Hypothalamus (tissue), 51 donors: Measurements from ENCODE around the gene PLA2G4D.

Source experiments
- DNase-seq, 51 donors: peaks; one replicate each; lab custom pipeline; 2025; lab: John Stamatoyannopoulos, UW

PLA2G4D gene

DNA sequence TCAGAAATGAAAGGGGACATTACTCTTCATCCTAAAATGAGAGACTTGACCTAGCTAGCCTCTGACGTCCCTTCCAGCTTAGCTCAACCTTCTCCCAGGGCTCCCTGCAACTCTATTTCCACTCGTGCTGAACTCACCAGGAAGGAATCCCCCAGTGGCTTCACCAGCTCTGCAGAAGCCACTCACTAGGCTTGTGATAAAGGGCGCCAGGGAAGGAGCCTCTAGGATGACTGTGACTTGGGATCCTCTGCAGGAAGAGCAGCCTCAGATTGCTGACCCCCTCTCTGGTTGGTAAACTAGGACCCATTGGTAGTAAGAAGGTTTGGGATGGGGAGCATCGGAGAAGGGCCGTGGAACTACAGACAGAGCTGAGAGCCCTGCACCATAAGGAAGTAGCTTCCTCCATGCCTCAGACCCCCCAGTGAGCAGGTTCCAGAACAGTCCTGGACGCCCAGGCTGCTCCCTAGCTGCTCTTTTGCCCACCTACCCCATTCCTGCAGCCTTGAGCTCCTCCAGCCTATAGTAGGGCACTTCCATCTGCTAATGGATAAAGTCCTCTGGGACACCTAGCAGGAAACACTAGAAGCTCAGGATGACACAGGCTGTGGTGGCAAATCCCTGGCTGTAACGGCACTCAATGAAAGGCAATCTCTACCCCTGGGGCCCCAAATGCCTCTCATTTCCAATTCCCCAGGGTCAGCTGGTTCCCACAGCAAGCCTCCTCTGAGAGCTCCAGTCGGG lies 36.1 kb upstream of the PLA2G4D start:
- no peak for DNase-seq

- no peak for DNase-seq
Measured at GRCh38 chr15:42129364-42129763, 35.0 kb upstream of the PLA2G4D start.

GRCh38 chr15:42128476-42128875 lies 34.1 kb upstream of the PLA2G4D start:
- DNase-seq = no peak

DNA sequence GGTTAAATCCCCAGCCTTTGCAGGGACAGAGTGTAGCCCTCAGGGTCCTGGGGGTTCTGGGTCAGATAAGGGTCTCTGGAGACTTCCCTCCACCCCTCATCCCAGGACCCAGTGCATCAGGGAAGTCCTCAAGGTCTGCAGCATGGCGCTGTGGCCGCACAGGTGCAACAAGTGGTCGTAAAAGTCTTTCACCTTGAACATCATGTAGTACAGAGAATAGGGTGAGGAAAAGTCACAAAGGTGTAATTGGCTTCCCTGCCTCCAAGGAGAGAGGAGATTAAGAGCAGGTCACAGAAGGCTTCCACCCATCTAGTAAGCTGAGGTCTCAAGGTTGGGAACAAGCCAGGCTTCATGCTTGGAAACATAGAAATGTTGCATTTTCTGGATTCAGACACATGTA lies 29.2 kb upstream of the PLA2G4D start:
- DNase-seq = no peak

DNA sequence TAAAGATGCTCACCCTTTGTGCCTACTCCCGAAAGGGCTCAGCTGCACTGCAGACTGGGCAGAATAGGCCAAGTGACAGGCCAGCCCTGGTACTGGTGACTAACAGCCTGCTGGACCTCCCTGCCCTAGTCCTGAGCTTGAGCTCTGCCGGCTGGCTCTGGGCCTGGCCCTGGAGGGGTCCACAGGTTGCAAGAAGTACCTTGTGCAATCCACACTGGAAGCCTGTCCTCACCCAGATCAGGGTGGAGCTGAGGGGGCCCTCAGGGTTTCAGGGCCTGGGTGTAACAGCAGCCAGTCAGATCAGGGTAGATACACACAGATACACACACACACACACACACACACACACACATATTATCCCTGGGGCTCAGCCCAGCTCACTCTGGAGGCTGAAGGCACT lies 27.3 kb upstream of the PLA2G4D start:
- no peak for DNase-seq

DNA sequence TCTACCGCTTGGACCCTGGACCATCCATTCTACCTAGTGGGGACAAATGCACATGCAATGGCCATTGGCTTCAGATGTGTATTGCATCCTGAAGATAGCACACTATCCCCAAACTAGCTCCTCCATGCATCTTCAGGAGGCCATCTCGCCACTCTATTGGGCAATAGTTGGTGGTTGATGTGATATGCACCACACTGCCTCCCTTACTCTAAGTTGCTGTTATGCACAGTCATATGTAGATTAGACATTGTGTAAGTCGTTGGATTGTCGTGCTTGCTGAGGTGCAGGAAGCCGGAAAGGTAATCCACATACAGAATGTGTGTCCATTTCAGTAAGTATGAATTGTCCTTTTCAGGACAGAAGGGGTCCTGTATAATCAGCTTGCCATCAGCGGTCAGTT lies 26.7 kb upstream of the PLA2G4D start:
- no peak for DNase-seq

GRCh38 chr15:42120285-42120684 lies 25.9 kb upstream of the PLA2G4D start:
- DNase-seq = no peak

DNA sequence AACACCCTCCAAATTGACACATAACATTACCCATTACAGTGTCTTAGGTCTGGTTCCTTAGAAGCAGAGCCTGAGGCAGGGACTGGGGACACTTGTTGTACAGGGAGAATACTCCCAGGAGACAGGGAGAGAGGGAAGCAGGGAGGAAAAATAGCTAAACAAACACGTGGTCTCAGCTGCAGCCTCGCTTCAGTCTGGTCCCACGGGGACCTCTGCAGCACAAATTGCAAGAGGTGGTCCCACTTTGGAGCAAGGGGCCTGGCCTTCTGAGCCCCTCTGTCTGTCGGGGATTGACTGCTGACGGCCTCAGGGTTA lies 25.0 kb upstream of the PLA2G4D start:
- no peak for DNase-seq

GRCh38 chr15:42118650-42119445 lies 24.5 kb upstream of the PLA2G4D start:
- peak in 1 of 51 donors; percentile 3 for DNase-seq

- no peak for DNase-seq
Measured at GRCh38 chr15:42111924-42112323, 17.6 kb upstream of the PLA2G4D start.

DNA sequence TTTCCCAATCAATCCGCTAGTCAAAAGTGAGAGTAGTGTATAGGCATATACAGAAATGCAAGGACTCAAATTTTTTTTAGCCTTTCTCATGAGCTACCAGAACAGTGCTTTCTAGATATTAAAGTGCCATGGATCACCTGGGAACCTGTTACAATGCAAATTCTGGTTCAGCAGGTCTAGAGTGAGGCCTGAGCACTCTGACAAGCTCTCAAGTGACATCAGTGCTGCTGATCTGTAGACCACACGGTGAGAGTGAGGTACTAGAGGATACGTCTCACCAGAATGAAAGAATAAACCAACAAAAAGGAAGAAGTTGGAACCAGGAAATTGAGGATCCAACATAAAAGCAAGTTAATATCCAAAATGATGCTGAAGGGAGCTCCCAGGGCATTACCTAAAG lies 16.0 kb upstream of the PLA2G4D start:
- DNase-seq = no peak

- no peak for DNase-seq
Measured at GRCh38 chr15:42108806-42109205, 14.4 kb upstream of the PLA2G4D start.

DNA sequence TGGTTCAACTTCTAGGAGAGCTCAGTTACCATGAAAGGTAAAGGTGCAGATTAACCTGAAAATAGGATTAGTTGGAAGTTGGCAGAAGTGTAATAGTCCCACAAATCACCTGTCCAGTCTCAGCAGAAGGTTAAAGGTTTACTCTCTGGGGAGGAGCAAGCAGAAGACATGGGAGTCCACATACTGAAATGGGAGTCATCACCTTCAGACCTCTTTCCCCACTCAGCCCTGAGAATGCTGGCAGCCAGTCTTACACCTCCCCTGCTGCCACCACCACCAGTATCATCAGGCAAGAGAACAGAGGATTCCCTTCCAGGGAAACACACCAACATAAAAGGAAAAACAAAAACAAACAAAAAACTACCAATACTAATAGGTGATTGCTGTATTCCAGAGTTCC lies 13.8 kb upstream of the PLA2G4D start:
- no peak for DNase-seq

DNA sequence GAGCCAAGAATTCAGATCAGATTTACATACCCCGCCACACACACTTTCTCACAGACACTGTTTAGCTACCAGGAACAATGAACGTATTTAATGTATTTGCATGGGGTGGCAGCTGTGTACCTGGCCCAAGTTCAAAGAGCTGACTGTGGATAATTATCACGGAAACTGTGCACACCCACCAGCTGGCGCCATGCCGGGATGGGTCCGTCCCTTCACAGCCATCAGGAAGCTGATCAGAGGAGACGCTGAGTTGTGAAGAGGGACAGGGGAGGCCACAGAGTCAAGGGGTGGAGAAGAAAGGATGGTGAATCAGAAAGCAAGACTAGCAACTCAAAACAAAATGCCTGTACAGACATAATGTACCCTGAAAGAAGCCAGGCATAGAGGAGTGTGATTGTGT lies 13.1 kb upstream of the PLA2G4D start:
- peak in 10 of 51 donors; percentile 12 to 66 (median 30) for DNase-seq

GRCh38 chr15:42106288-42106687 lies 11.9 kb upstream of the PLA2G4D start:
- no peak for DNase-seq

GRCh38 chr15:42104095-42104891 lies 9.9 kb upstream of the PLA2G4D start:
- DNase-seq = no peak

DNA sequence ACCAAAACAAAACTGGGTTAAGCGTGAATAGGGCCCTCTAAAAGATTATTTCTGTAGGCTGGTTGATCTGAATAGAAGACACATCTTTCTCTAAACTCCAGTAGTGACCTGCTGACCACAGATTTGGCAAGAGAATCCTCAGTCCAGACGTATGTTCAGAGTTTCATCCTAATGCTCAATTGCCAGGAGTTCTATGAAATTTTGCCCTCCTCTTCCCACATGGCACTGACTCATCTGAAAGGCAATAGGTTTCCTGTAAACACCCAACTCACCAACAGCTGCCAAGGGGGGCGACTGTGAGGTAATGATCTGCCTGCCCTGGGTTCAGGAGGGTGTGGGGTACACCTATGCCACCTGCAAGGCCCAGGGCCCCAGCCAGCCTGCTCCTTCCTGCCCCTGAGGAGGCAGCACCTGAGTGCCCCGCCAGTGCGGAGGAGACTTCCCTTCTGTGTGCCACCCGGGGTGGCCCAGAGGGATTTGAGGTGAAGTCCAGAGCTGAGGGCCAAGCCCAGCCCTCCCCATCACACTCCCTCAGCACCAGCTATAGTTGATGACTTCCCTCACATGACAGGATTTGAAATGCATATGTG lies 8.4 kb upstream of the PLA2G4D start:
- no peak for DNase-seq

GRCh38 chr15:42101861-42102260 lies 7.5 kb upstream of the PLA2G4D start:
- no peak for DNase-seq

DNA sequence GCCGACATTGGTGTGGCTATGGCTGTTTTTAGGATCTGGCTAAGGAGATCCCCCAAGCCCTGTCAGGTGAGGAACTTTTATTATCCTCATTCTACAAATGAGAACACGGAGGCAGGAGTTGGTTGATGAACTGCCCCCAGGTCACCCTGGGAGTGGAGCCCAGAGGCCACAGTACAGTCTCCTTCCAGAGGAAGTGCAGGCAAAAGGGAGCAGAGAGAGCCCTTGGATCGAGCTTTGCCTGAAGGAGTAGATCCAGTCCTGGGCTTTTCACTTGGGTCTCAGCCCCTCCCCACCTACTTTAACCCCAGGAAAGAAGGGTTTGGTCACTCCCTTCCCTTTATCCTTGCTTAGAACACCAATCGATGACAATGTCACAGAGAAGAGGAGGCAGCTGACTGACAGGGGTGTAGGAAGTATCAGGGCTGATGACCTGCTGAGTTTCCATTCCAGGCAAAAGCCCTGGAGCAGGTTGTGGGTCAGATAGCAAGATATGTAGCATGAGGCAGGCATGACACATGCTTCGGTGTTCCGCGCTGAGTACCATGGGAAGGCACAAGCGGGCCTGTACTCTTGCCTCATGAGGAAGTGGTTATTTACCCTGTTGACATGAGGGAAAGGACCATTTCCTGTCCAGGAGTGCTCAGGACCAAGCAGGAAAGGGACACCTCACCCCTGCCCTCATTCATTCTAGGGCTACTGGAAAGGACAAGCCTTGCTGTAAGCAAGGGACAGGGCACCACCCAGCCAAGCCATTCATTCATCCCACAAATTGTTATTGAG lies 5.8 kb upstream of the PLA2G4D start:
- DNase-seq = no peak

GRCh38 chr15:42097018-42097417 lies 2.7 kb upstream of the PLA2G4D start:
- DNase-seq = no peak
